ENCODE results near the gene ANKRD40CL. TPM values are rescaled to one million over a fixed set of nuclear protein-coding genes. Genes with fewer than 3 reads are reported as not detected.
A peak's percentile ranks its signal among the peaks of the same experiment; 100 is the strongest.
"Not testable (repeated sequence)": the region's sequence is repeated elsewhere in the genome, so short reads cannot be mapped to it uniquely, and the experiment has no call there.

Gene ANKRD40CL
- total and polyA plus RNA-seq, 7 experiments from 2014 or later: not detected

- H3K27ac ChIP-seq (ENCODE audit: low read depth, low read length): no peak overlapping the region
- peak overlapping the region in 1 of 9 donors; percentile 82 for H3K27ac Mint-ChIP-seq
- no peaks in the 10 kb centered on the region for H3K4me1 ChIP-seq (ENCODE audit: control insufficient read depth in 2 of 2, insufficient read depth in 2 of 2, low read length in 2 of 2)
- H3K9me3 ChIP-seq (ENCODE audit: control insufficient read depth in 2 of 3, low read length in 3 of 3): no peaks in the 10 kb centered on the region
- peaks cover 0 to 8% (median 0%) of the 10 kb centered on the region in 5 donors for H3K27me3 Mint-ChIP-seq
- H3K4me1 Mint-ChIP-seq: no peaks in the 10 kb centered on the region
- H3K9me3 Mint-ChIP-seq: no peaks in the 10 kb centered on the region
- CTCF ChIA-PET: interaction anchor here (0.6 kb wide), 1 partner anchor 84 kb away, joined by 3 read pairs; no protein-coding TSS in a partner anchor
- POLR2A ChIA-PET: interaction anchor here (0.6 kb wide), 1 partner anchor 166 kb away, joined by 5 read pairs; no protein-coding TSS in a partner anchor
- H3K36me3 ChIP-seq (ENCODE audit: control insufficient read depth in 2 of 3, insufficient read depth in 3 of 3, low read length in 3 of 3): no peaks in the 10 kb centered on the region
- no peaks in the 10 kb centered on the region for H3K36me3 Mint-ChIP-seq
- H3K4me3 ChIP-seq (ENCODE audit: low read length): no peak overlapping the region
- no peaks in the 10 kb centered on the region for H3K27me3 ChIP-seq (ENCODE audit: control insufficient read depth in 2 of 2, insufficient read depth in 2 of 2, low read length in 2 of 2)
- ATAC-seq (no peak), DNase-seq (no peak)
- no peak overlapping the region for H3K4me3 Mint-ChIP-seq
- intact Hi-C loops (cut with micrococcal nuclease): no loop called here
These were observed 40.4 kb upstream of the ANKRD40CL start for GRCh38 chr17:50807675-50808074.

GRCh38 chr17:50807009-50807408 lies 39.7 kb upstream of the ANKRD40CL start:
- no peaks in the 10 kb centered on the region for H3K4me1 Mint-ChIP-seq
- H3K9me3 Mint-ChIP-seq: no peaks in the 10 kb centered on the region
- no peak overlapping the region for H3K27ac ChIP-seq (ENCODE audit: low read depth, low read length)
- H3K36me3 ChIP-seq (ENCODE audit: control insufficient read depth in 2 of 3, insufficient read depth in 3 of 3, low read length in 3 of 3): no peaks in the 10 kb centered on the region
- CTCF ChIA-PET: no interaction called here
- POLR2A ChIA-PET: no interaction called here
- no peaks in the 10 kb centered on the region for H3K36me3 Mint-ChIP-seq
- no peaks in the 10 kb centered on the region for H3K4me1 ChIP-seq (ENCODE audit: control insufficient read depth in 2 of 2, insufficient read depth in 2 of 2, low read length in 2 of 2)
- intact Hi-C loops (cut with micrococcal nuclease): no loop called here
- H3K9me3 ChIP-seq (ENCODE audit: control insufficient read depth in 2 of 3, low read length in 3 of 3): no peaks in the 10 kb centered on the region
- H3K27ac Mint-ChIP-seq: peak overlapping the region in 1 of 9 donors; percentile 82
- DNase-seq (no peak), ATAC-seq (no peak)
- H3K4me3 ChIP-seq (ENCODE audit: low read length): no peak overlapping the region
- H3K27me3 ChIP-seq (ENCODE audit: control insufficient read depth in 2 of 2, insufficient read depth in 2 of 2, low read length in 2 of 2): no peaks in the 10 kb centered on the region
- H3K27me3 Mint-ChIP-seq: peaks cover 0 to 8% (median 0%) of the 10 kb centered on the region in 5 donors
- no peak overlapping the region for H3K4me3 Mint-ChIP-seq

GRCh38 chr17:50806141-50806643 lies 38.9 kb upstream of the ANKRD40CL start:
- Histone ChIP-seq H3K4me3 (ENCODE audit: low read length) (no peak overlapping the region), H3K27ac (ENCODE audit: low read depth, low read length) (no peak overlapping the region), H3K36me3 (ENCODE audit: control insufficient read depth in 2 of 3, insufficient read depth in 3 of 3, low read length in 3 of 3) (no peaks in the 10 kb centered on the region), H3K27me3 (ENCODE audit: control insufficient read depth in 2 of 2, insufficient read depth in 2 of 2, low read length in 2 of 2) (no peaks in the 10 kb centered on the region), H3K9me3 (ENCODE audit: control insufficient read depth in 2 of 3, low read length in 3 of 3) (no peaks in the 10 kb centered on the region), H3K4me1 (ENCODE audit: control insufficient read depth in 2 of 2, insufficient read depth in 2 of 2, low read length in 2 of 2) (no peaks in the 10 kb centered on the region)
- H3K9me3 Mint-ChIP-seq: no peaks in the 10 kb centered on the region
- H3K27me3 Mint-ChIP-seq: peaks cover 0 to 8% (median 0%) of the 10 kb centered on the region in 5 donors
- intact Hi-C loops (cut with micrococcal nuclease): no loop called here
- H3K36me3 Mint-ChIP-seq: no peaks in the 10 kb centered on the region
- CTCF ChIA-PET: no interaction called here
- ATAC-seq (no peak), DNase-seq (no peak)
- POLR2A ChIA-PET: no interaction called here
- H3K4me3 Mint-ChIP-seq: no peak overlapping the region
- H3K27ac Mint-ChIP-seq: no peak overlapping the region
- H3K4me1 Mint-ChIP-seq: no peaks in the 10 kb centered on the region

- H3K36me3 Mint-ChIP-seq: no peaks in the 10 kb centered on the region
- H3K27ac ChIP-seq (ENCODE audit: low read depth, low read length): no peak overlapping the region
- H3K4me3 ChIP-seq (ENCODE audit: low read length): no peak overlapping the region
- H3K9me3 ChIP-seq (ENCODE audit: control insufficient read depth in 2 of 3, low read length in 3 of 3): no peaks in the 10 kb centered on the region
- intact Hi-C loops (cut with micrococcal nuclease): no loop called here
- H3K27ac Mint-ChIP-seq: no peak overlapping the region
- ChIA-PET CTCF (no interaction called here), POLR2A (no interaction called here)
- no peaks in the 10 kb centered on the region for H3K27me3 ChIP-seq (ENCODE audit: control insufficient read depth in 2 of 2, insufficient read depth in 2 of 2, low read length in 2 of 2)
- DNase-seq (no peak), ATAC-seq (no peak)
- H3K36me3 ChIP-seq (ENCODE audit: control insufficient read depth in 2 of 3, insufficient read depth in 3 of 3, low read length in 3 of 3): no peaks in the 10 kb centered on the region
- peaks cover 0 to 1% (median 0%) of the 10 kb centered on the region in 11 donors for H3K9me3 Mint-ChIP-seq
- H3K27me3 Mint-ChIP-seq: peaks cover 0 to 5% (median 0%) of the 10 kb centered on the region in 5 donors
- no peak overlapping the region for H3K4me3 Mint-ChIP-seq
- no peaks in the 10 kb centered on the region for H3K4me1 ChIP-seq (ENCODE audit: control insufficient read depth in 2 of 2, insufficient read depth in 2 of 2, low read length in 2 of 2)
- H3K4me1 Mint-ChIP-seq: no peaks in the 10 kb centered on the region
These were observed 38.2 kb upstream of the ANKRD40CL start for GRCh38 chr17:50805486-50805885.

DNA sequence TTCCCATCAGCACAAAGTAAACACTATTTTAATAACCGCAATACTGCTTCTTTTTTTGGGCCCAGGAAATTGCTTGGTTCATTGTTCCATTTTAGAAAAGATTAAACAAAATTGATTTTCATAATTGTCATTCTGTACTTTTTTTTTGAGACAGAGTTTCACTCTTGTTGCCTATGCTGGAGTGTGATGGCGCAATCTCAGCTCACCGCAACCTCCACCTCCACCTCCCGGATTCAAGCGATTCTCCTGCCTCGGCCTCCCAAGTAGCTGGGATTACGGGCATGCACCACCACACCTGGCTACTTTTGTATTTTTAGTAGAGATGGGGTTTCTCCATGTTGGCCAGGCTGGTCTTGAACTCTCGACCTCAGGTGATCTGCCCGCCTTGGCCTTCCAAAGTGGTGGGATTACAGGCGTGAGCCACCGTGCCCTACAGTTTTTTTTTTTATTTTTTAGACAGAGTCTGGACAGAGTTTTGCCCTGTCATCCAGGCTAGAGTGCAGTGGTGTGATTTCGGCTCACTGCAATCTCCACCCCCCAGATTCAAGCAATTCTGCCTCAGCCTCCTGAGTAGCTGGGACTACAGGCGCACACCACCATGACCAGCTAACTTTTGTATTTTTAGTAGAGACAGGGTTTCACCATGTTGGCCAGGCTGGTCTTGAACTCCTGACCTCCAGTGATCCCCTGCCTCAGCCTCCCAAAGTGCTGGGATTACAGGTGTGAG lies 37.6 kb upstream of the ANKRD40CL start:
- H3K9me3 Mint-ChIP-seq; H3K27me3 Mint-ChIP-seq; POLR2A ChIA-PET; H3K27ac ChIP-seq (ENCODE audit: low read depth, low read length); DNase-seq; H3K36me3 Mint-ChIP-seq; CTCF ChIA-PET; H3K4me1 Mint-ChIP-seq; H3K4me1 ChIP-seq (ENCODE audit: control insufficient read depth in 2 of 2, insufficient read depth in 2 of 2, low read length in 2 of 2); H3K4me3 Mint-ChIP-seq; ATAC-seq; H3K9me3 ChIP-seq (ENCODE audit: control insufficient read depth in 2 of 3, low read length in 3 of 3); H3K36me3 ChIP-seq (ENCODE audit: control insufficient read depth in 2 of 3, insufficient read depth in 3 of 3, low read length in 3 of 3); H3K4me3 ChIP-seq (ENCODE audit: low read length); H3K27ac Mint-ChIP-seq; H3K27me3 ChIP-seq (ENCODE audit: control insufficient read depth in 2 of 2, insufficient read depth in 2 of 2, low read length in 2 of 2); intact Hi-C loops (cut with micrococcal nuclease): not testable (repeated sequence)

DNA sequence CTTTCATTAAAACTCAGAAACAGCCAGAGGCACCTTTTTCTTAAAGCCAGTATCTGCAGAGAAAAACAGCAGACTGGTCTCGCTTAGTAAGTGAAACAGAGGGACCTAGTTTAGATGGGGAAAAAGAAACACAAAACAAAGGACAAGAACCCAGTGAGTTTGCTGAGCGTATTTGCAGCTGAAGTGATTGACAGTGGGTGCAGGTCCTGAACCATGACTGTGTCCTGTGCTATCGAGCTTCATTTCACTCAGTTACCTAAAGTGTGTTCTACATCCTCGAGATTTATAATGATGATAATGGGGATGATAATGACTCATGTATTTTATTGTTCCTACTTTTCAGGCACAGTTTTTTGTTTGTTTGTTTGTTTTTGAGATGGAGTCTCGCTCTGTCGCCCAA lies 36.4 kb upstream of the ANKRD40CL start:
- ChIA-PET CTCF (no interaction called here), POLR2A (no interaction called here)
- intact Hi-C loops (cut with micrococcal nuclease): no loop called here
- no peak overlapping the region for H3K27ac ChIP-seq (ENCODE audit: low read depth, low read length)
- H3K4me3 Mint-ChIP-seq: no peak overlapping the region
- no peaks in the 10 kb centered on the region for H3K4me1 ChIP-seq (ENCODE audit: control insufficient read depth in 2 of 2, insufficient read depth in 2 of 2, low read length in 2 of 2)
- no peaks in the 10 kb centered on the region for H3K36me3 ChIP-seq (ENCODE audit: control insufficient read depth in 2 of 3, insufficient read depth in 3 of 3, low read length in 3 of 3)
- H3K4me3 ChIP-seq (ENCODE audit: low read length): no peak overlapping the region
- no peak overlapping the region for H3K27ac Mint-ChIP-seq
- no peaks in the 10 kb centered on the region for H3K36me3 Mint-ChIP-seq
- peaks cover 0 to 1% (median 0%) of the 10 kb centered on the region in 11 donors for H3K9me3 Mint-ChIP-seq
- no peak for ATAC-seq
- DNase-seq: no peak
- H3K27me3 ChIP-seq (ENCODE audit: control insufficient read depth in 2 of 2, insufficient read depth in 2 of 2, low read length in 2 of 2): no peaks in the 10 kb centered on the region
- peaks cover 0 to 2% (median 0%) of the 10 kb centered on the region in 5 donors for H3K27me3 Mint-ChIP-seq
- H3K9me3 ChIP-seq (ENCODE audit: control insufficient read depth in 2 of 3, low read length in 3 of 3): no peaks in the 10 kb centered on the region
- no peaks in the 10 kb centered on the region for H3K4me1 Mint-ChIP-seq

Measured in naive thymus-derived CD4-positive, alpha-beta T cell (primary cell).